Activated CD8-positive, alpha-beta memory T cell treated with anti-CD3 and anti-CD28 coated beads, Interleukin-2, amount 10 ng/mL, durations not matched to agents 7 days and 5 days (primary cell): Measurements from ENCODE around the gene ASB12. TPM values are rescaled to one million over a fixed set of nuclear protein-coding genes. Genes with fewer than 3 reads are reported as not detected.
"Not testable (repeated sequence)": the region's sequence is repeated elsewhere in the genome, so short reads cannot be mapped to it uniquely, and the experiment has no call there.

Experiments used
- ATAC-seq: fragments of 150-1000 bp; cut with Tn5 transposase; one replicate; pipeline ENCODE4 v1.10.0; 2021; ENCODE audit warnings: moderate library complexity
- CTCF ChIA-PET: fragments of 350-600 bp; sonication (Branson Sonifier 250); formaldehyde crosslinking; loops from one replicate; lab custom pipeline; 2021; ENCODE audit warnings: antibody characterized with exemption; lab: Charles Lee
- DNase-seq: peaks from one replicate; pipeline ENCODE4 v3.0.0-alpha.2; 2020
- H3K27ac Mint-ChIP-seq: one replicate; pipeline ENCODE4 v1.8.0; 2021; ENCODE audit warnings: mild to moderate bottlenecking, mixed read lengths
- H3K27me3 Mint-ChIP-seq: one replicate; pipeline ENCODE4 v1.8.0; 2021; ENCODE audit warnings: mixed read lengths
- H3K36me3 Mint-ChIP-seq: one replicate; pipeline ENCODE4 v1.8.0; 2021; ENCODE audit warnings: mild to moderate bottlenecking, mixed read lengths
- H3K4me1 Mint-ChIP-seq: one replicate; pipeline ENCODE4 v1.8.0; 2021; ENCODE audit warnings: mixed read lengths
- H3K4me3 Mint-ChIP-seq: one replicate; pipeline ENCODE4 v1.8.0; 2021; ENCODE audit warnings: mild to moderate bottlenecking, moderate library complexity, mixed read lengths
- H3K9me3 Mint-ChIP-seq: one replicate; pipeline ENCODE4 v1.8.0; 2022; ENCODE audit warnings: low read depth, mixed read lengths
- total RNA-seq, 2 experiments: library from RNA; stranded (reverse); gene quantifications; one replicate each; pipeline ENCODE4 v1.2.3, GENCODE V29; 2021

Gene ASB12, protein sequence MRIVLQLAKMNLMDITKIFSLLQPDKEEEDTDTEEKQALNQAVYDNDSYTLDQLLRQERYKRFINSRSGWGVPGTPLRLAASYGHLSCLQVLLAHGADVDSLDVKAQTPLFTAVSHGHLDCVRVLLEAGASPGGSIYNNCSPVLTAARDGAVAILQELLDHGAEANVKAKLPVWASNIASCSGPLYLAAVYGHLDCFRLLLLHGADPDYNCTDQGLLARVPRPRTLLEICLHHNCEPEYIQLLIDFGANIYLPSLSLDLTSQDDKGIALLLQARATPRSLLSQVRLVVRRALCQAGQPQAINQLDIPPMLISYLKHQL
- total RNA-seq, result under 1 TPM in 1 of 2 experiments, not detected in 1; 0.33 TPM

GRCh38 chrX:64230123-64230970 is at the start of gene ASB12:
Gene ASB12, minus strand, starts transcription at chrX:64230607. Its CDS starts 4,957 bp downstream, at chrX:64225650.
- Mint-ChIP-seq H3K27me3 (no peaks in the 10 kb centered on the region), H3K27ac (no peak within 1 kb of the TSS), H3K36me3 (no peaks in the 10 kb centered on the region), H3K4me1 (peaks cover 1% of the 10 kb centered on the region), H3K9me3 (no peaks in the 10 kb centered on the region), H3K4me3 (no peak within 1 kb of the TSS)
- DNase-seq, result no peak
- CTCF ChIA-PET, result no interaction called here
- ATAC-seq, result no peak

- Mint-ChIP-seq H3K4me1 (no peaks in the 10 kb centered on the region), H3K9me3 (no peaks in the 10 kb centered on the region), H3K27ac (no peak overlapping the region), H3K36me3 (peaks cover 1% of the 10 kb centered on the region), H3K4me3 (no peak overlapping the region), H3K27me3 (no peaks in the 10 kb centered on the region)
- CTCF ChIA-PET, result no interaction called here
- ATAC-seq (no peak), DNase-seq (no peak)
These were observed 34.9 kb upstream of the ASB12 start for GRCh38 chrX:64265265-64265664.

DNA sequence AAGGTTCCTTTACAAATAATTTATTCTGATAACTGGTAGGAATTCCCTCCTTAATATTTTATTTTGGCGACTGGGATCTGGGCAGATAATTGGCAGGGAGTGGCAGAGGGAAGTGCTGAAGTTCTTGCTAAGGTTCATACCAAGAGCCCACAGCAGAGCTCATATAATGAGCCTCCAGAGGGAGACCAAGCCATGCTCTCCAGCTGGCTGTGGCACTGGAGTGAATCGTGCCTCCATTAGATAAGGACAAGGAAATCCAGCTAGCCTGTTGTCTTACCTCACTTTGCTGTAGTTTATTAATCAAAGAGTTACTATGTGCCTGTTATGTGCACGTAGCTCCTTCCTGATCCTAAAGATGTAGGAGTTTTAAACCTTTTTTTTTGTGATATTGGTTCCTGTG is 1.3 kb downstream of the ASB12 start:
- peaks cover 1% of the 10 kb centered on the region for H3K4me1 Mint-ChIP-seq
- H3K36me3 Mint-ChIP-seq, result no peaks in the 10 kb centered on the region
- DNase-seq, result no peak
- no peaks in the 10 kb centered on the region for H3K9me3 Mint-ChIP-seq
- CTCF ChIA-PET, result no interaction called here
- no peak overlapping the region for H3K4me3 Mint-ChIP-seq
- no peak for ATAC-seq
- H3K27me3 Mint-ChIP-seq, result no peaks in the 10 kb centered on the region
- H3K27ac Mint-ChIP-seq, result no peak overlapping the region

DNA sequence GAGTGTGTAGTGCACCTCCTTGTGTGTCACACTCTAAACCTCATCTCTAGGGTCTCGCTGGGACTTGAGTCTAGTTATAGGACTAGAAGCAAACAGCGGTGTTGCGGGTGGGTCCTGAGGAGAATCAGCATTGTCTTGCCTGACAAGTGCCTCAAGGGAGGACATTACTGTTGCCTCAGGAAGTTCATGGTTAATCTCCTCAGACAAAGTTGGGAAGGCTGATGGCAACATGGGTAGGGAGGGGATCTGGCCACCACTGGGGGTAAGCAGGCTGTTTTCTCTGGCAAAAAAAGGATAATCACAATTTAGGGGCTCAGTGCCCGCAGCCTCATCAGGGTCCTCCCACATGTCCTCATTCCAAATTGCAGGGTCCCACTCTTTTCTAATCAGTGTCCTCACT is 12.4 kb downstream of the ASB12 start:
- no peaks in the 10 kb centered on the region for H3K27me3 Mint-ChIP-seq
- no peak for ATAC-seq

GRCh38 chrX:64213989-64214388 is 16.4 kb downstream of the ASB12 start:
- CTCF ChIA-PET, H3K4me3 Mint-ChIP-seq, H3K4me1 Mint-ChIP-seq: not testable (repeated sequence)

More for the DNA sequence above, 12.4 kb downstream of the ASB12 start:
- Mint-ChIP-seq H3K4me3 (no peak overlapping the region), H3K36me3 (no peaks in the 10 kb centered on the region), H3K27ac (no peak overlapping the region), H3K4me1 (peaks cover 14% of the 10 kb centered on the region), H3K9me3 (no peaks in the 10 kb centered on the region)
- CTCF ChIA-PET, result no interaction called here
- no peak for DNase-seq

GRCh38 chrX:64206556-64207162 is 23.7 kb downstream of the ASB12 start:
- Mint-ChIP-seq H3K4me1 (peaks cover 9% of the 10 kb centered on the region), H3K27ac (peak overlapping the region; percentile 89), H3K36me3 (no peaks in the 10 kb centered on the region), H3K27me3 (no peaks in the 10 kb centered on the region), H3K4me3 (peak overlapping the region; percentile 80), H3K9me3 (no peaks in the 10 kb centered on the region)
- DNase-seq (no peak), ATAC-seq (no peak)
- CTCF ChIA-PET, result interaction anchor here (1.2 kb wide), 1 partner anchor 10 kb away, joined by 3 read pairs; no protein-coding TSS in a partner anchor

More at GRCh38 chrX:64213989-64214388, 16.4 kb downstream of the ASB12 start:
- not testable (repeated sequence) for H3K9me3 Mint-ChIP-seq, H3K27ac Mint-ChIP-seq, H3K27me3 Mint-ChIP-seq, H3K36me3 Mint-ChIP-seq, ATAC-seq, DNase-seq

- no peaks in the 10 kb centered on the region for H3K27me3 Mint-ChIP-seq
- CTCF ChIA-PET, result interaction anchor here (1.2 kb wide), 1 partner anchor 11 kb away, joined by 3 read pairs; no protein-coding TSS in a partner anchor
- no peaks in the 10 kb centered on the region for H3K36me3 Mint-ChIP-seq
- H3K4me1 Mint-ChIP-seq, result peaks cover 9% of the 10 kb centered on the region
- no peaks in the 10 kb centered on the region for H3K9me3 Mint-ChIP-seq
- DNase-seq (peak; percentile 92), ATAC-seq (peak; percentile 93)
- peak overlapping the region; percentile 80 for H3K4me3 Mint-ChIP-seq
- peak overlapping the region; percentile 89 for H3K27ac Mint-ChIP-seq
These were observed 24.5 kb downstream of the ASB12 start for GRCh38 chrX:64205735-64206501.

DNA sequence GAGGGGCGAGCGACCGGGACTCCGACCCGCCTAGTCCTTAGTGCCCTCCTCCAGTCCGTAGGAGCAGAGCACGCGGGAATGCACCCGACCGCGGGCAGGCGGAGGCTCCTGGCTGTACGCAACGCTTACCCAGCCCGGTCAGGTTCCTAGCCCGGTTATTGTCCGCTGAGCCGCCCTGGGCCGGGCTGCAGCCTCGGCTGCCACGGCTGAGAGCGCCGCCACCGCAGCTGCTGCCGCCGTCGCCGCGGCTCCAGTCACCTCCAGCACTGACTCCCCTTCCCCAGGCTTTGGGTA is 25.0 kb downstream of the ASB12 start, which contains the start of gene AMER1:
Gene AMER1, minus strand, starts transcription at position 268 of the 294 bp plus-strand sequence. CDS start 12,422 bp downstream, outside the sequence.
- Mint-ChIP-seq H3K4me3 (peak within 1 kb of the TSS; percentile 80), H3K4me1 (peaks cover 9% of the 10 kb centered on the region), H3K9me3 (no peaks in the 10 kb centered on the region), H3K27me3 (no peaks in the 10 kb centered on the region), H3K27ac (peak within 1 kb of the TSS; percentile 89), H3K36me3 (no peaks in the 10 kb centered on the region)
- DNase-seq, result no peak
- ATAC-seq, result peak; percentile 64
- CTCF ChIA-PET, result no interaction called here

DNA sequence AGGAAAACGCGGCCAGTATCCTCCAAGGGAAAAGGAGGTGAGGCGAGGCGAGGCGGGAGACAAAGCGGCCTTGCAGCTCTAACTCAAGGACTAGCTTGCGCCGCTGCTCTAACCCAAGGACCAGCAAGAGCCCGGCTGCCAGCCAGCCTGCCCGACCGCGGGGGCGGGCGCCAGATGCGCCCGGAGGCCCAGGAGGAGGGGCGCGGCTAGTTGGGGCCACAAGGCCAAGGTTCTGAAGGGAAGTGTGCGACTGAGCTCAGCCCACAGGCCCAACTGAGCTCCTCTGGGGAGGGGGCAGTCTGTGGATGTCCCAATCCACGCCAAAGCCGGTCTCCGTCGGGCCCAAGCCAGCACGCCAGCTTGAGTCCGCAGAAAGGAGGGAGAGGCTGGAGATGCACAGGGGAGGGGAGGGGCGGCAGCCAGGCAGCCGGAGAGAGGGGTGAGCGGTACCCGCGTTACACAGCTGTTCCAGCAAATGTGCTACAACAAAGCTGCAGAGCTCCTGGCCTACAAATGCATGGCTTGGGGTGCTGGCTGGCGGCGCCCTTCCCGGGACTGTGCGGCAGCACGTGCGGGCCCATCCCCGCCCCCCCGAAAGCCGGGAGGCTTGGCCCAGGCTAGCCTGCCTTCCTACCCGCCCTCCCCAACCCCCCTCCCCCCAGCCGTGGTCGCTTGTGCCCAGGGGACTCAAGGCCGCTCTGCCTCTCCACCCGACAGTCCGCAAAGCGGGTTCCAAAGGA is 25.5 kb downstream of the ASB12 start:
- Mint-ChIP-seq H3K27ac (no peak overlapping the region), H3K4me1 (peaks cover 9% of the 10 kb centered on the region), H3K36me3 (no peaks in the 10 kb centered on the region), H3K9me3 (no peaks in the 10 kb centered on the region), H3K27me3 (no peaks in the 10 kb centered on the region), H3K4me3 (peak overlapping the region; percentile 80)
- CTCF ChIA-PET, result no interaction called here
- ATAC-seq (no peak), DNase-seq (peak; percentile 41)

DNA sequence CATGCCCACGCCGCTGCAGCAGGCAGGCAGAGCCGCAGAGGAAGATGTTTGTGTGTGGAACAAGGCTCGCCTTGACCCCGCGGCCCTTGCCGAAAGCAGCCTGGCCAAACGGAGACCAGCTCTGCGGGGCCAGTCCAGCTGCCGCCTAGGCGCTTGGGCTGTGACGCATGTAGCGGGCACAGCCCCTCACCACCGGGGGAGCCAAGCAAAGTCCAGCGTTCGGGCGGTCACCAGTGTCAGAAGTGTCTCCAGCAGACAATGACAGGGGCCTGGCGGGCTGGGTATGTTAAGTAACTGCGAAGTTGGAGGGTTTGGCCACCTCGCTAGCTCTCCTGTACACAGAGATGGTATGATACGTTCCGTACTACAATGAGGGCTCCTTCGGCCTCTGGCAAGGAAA is 26.2 kb downstream of the ASB12 start:
- H3K27ac Mint-ChIP-seq, result no peak overlapping the region
- H3K27me3 Mint-ChIP-seq, result no peaks in the 10 kb centered on the region
- H3K4me1 Mint-ChIP-seq, result peaks cover 9% of the 10 kb centered on the region
- H3K9me3 Mint-ChIP-seq, result no peaks in the 10 kb centered on the region
- CTCF ChIA-PET, result no interaction called here
- peak overlapping the region; percentile 56 for H3K4me3 Mint-ChIP-seq
- no peak for ATAC-seq
- H3K36me3 Mint-ChIP-seq, result no peaks in the 10 kb centered on the region
- no peak for DNase-seq

DNA sequence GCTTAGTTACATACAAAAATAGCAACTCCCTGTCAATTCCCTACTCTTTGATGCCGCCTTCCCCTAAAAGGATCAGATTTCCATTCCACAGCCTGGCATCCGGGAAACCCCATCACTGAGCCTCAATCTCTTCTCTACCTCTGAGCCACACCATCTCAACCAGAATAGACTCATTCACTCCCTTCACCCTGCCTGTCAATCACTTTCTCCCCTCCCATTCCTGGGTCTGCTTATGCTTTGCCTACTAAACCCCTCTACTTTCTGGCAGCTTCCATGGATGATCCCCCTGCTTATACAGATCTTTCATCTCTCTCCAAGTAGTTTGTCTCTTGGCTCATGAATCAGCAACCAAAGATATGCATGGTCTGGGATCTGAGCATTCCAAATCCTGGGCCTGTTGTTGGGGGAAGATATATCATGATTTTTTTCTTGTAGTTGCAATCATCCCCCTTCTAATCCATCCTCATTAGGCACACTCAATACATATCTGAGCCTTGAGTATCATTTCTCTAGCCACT is 27.5 kb downstream of the ASB12 start:
- Mint-ChIP-seq H3K36me3 (no peaks in the 10 kb centered on the region), H3K27ac (no peak overlapping the region), H3K4me3 (no peak overlapping the region), H3K4me1 (peaks cover 8% of the 10 kb centered on the region), H3K9me3 (no peaks in the 10 kb centered on the region), H3K27me3 (no peaks in the 10 kb centered on the region)
- no peak for ATAC-seq
- no peak for DNase-seq
- CTCF ChIA-PET, result no interaction called here

GRCh38 chrX:64198036-64198435 is 32.4 kb downstream of the ASB12 start:
- ATAC-seq (no peak), DNase-seq (no peak)
- H3K27me3 Mint-ChIP-seq, result no peaks in the 10 kb centered on the region
- CTCF ChIA-PET, result no interaction called here
- H3K4me1 Mint-ChIP-seq, result peaks cover 4% of the 10 kb centered on the region
- H3K4me3 Mint-ChIP-seq, result no peak overlapping the region
- no peaks in the 10 kb centered on the region for H3K9me3 Mint-ChIP-seq
- no peaks in the 10 kb centered on the region for H3K36me3 Mint-ChIP-seq
- no peak overlapping the region for H3K27ac Mint-ChIP-seq
